H1 (cell line): ENCODE results near the gene TAL2. TPM values are rescaled to one million over a fixed set of nuclear protein-coding genes. Genes with fewer than 3 reads are reported as not detected.

ENCODE experiments used
- CTCF ChIA-PET: fragments of 300-600 bp; sonication (Branson Sonifier 250); formaldehyde crosslinking; loops from one replicate; lab custom pipeline; 2021; ENCODE audit not compliant: partially characterized antibody; lab: Charles Lee
- POLR2A ChIA-PET: fragments of 300-600 bp; sonication (Branson Sonifier 250); formaldehyde crosslinking; loops from one replicate; lab custom pipeline; 2021; ENCODE audit warnings: inconsistent platforms; ENCODE audit not compliant: partially characterized antibody; lab: Charles Lee
- DNase-seq, 2 experiments: peaks; one replicate each; pipeline versions ENCODE4 v3.0.0 to v3.0.0-alpha.2; 2010 to 2022; ENCODE audit warnings: low spot score in 2 of 2, low read depth in 1 of 2, mixed read lengths in 1 of 2
- FAIRE-seq: peaks from 2 replicates; lab custom pipeline; 2011; peaks lifted over from hg19 to GRCh38; lab: Jason Lieb, UNC
- H2AFZ ChIP-seq: 2 replicates; pipeline ENCODE4 v1.8.1; 2012; ENCODE audit warnings: low read length, inconsistent platforms
- H2AK5ac ChIP-seq: 2 replicates; pipeline ENCODE4 v1.6.1; 2013; ENCODE audit warnings: low read depth, low read length
- H2BK120ac ChIP-seq: replicated peaks from 2 replicates; pipeline ENCODE3; 2013; ENCODE audit warnings: low read depth, low read length, inconsistent platforms
- H2BK12ac ChIP-seq: 2 replicates; pipeline ENCODE4 v1.6.1; 2013; ENCODE audit warnings: low read depth, low read length
- H2BK15ac ChIP-seq: 2 replicates; pipeline ENCODE4 v1.6.1; 2013; ENCODE audit warnings: low read length
- H2BK20ac ChIP-seq: 2 replicates; pipeline ENCODE4 v1.6.1; 2013; ENCODE audit warnings: low read length
- H2BK5ac ChIP-seq: 2 replicates; pipeline ENCODE4 v1.6.1; 2013; ENCODE audit warnings: low read depth, low read length
- H3K14ac ChIP-seq: 2 replicates; pipeline ENCODE4 v1.6.1; 2013; ENCODE audit warnings: inconsistent platforms; ENCODE audit not compliant: insufficient read length
- H3K18ac ChIP-seq: 2 replicates; pipeline ENCODE4 v1.6.1; 2013; ENCODE audit warnings: low read length; ENCODE audit errors: extremely low read depth
- H3K23ac ChIP-seq: 2 replicates; pipeline ENCODE4 v1.6.1; 2013; ENCODE audit warnings: inconsistent platforms; ENCODE audit not compliant: insufficient read length
- H3K23me2 ChIP-seq: 2 replicates; pipeline ENCODE4 v1.6.1; 2013; ENCODE audit warnings: low read depth, low read length
- H3K27ac ChIP-seq: 2 replicates; pipeline ENCODE4 v1.6.1; 2011; ENCODE audit warnings: low read depth, low read length, inconsistent platforms
- H3K27me3 ChIP-seq, 4 experiments: replicated peaks in 1 of 4; 1 replicate in 1 of 4; 2 replicates in 3 of 4; pipeline versions ENCODE4 v1.6.1 to v1.8.1; 2011 to 2013; ENCODE audit warnings: low read length in 3 of 4, mild to moderate bottlenecking in 3 of 4, inconsistent platforms in 2 of 4, mixed read lengths in 2 of 4, moderate library complexity in 1 of 4; ENCODE audit not compliant: control insufficient read depth in 3 of 4, insufficient read depth in 3 of 4; ENCODE audit errors: extremely low read depth in 1 of 4
- H3K36me3 ChIP-seq, 4 experiments: 2 replicates each; pipeline versions ENCODE4 v1.6.1 to v1.8.1; 2011 to 2013; ENCODE audit warnings: mild to moderate bottlenecking in 4 of 4, low read length in 3 of 4, moderate library complexity in 2 of 4, control low read depth in 1 of 4, inconsistent platforms in 1 of 4; ENCODE audit not compliant: insufficient read depth in 4 of 4, control insufficient read depth in 2 of 4
- H3K4ac ChIP-seq: replicated peaks from 2 replicates; pipeline ENCODE3; 2013; ENCODE audit warnings: low read length, low read depth, mixed read lengths, inconsistent platforms; ENCODE audit not compliant: insufficient read length
- H3K4me1 ChIP-seq, 4 experiments: replicated peaks in 1 of 4; 1 replicate in 1 of 4; 2 replicates in 3 of 4; pipeline versions ENCODE4 v1.6.1 to v1.8.1; 2011 to 2013; ENCODE audit warnings: low read length in 3 of 4, inconsistent platforms in 2 of 4, mixed read lengths in 1 of 4; ENCODE audit not compliant: insufficient read depth in 4 of 4, control insufficient read depth in 3 of 4
- H3K4me2 ChIP-seq, 2 experiments: 2 replicates each; pipeline versions ENCODE4 v1.6.1 to v1.8.1; 2011 to 2013; ENCODE audit warnings: low read depth in 2 of 2, low read length in 2 of 2, control low read depth in 1 of 2, inconsistent platforms in 1 of 2, mild to moderate bottlenecking in 1 of 2; ENCODE audit not compliant: insufficient read depth in 1 of 2
- H3K4me3 ChIP-seq, 4 experiments: fragments of 200-600, 300-600 bp in 1 of 4; sonication (generic), shearing (Covaris generic), sonication (Bioruptor Twin) in 1 of 4; 2 replicates each; pipeline versions ENCODE4 v1.5.1 to v1.8.1; 2011 to 2016; ENCODE audit warnings: low read length in 4 of 4, low read depth in 3 of 4, control low read depth in 2 of 4, inconsistent platforms in 2 of 4, mild to moderate bottlenecking in 2 of 4, mixed read lengths in 1 of 4, moderate library complexity in 1 of 4; ENCODE audit not compliant: insufficient read depth in 2 of 4; ENCODE audit errors: extremely low read depth in 1 of 4
- H3K56ac ChIP-seq: replicated peaks from 2 replicates; pipeline ENCODE3; 2013; ENCODE audit warnings: low read depth, mild to moderate bottlenecking, mixed read lengths, low read length, inconsistent platforms; ENCODE audit not compliant: insufficient read length
- H3K79me1 ChIP-seq: 2 replicates; pipeline ENCODE4 v1.6.1; 2013; ENCODE audit warnings: low read depth, low read length, control low read depth
- H3K79me2 ChIP-seq, 2 experiments: 2 replicates each; pipeline versions ENCODE4 v1.6.1 to v1.8.1; 2012 to 2013; ENCODE audit warnings: low read length in 2 of 2, mild to moderate bottlenecking in 2 of 2, inconsistent platforms in 1 of 2; ENCODE audit not compliant: insufficient read depth in 2 of 2, control insufficient read depth in 1 of 2
- H3K9ac ChIP-seq, 4 experiments: replicated peaks in 1 of 4; 1 replicate in 1 of 4; 2 replicates in 3 of 4; pipeline versions ENCODE4 v1.6.1 to v1.8.1; 2011 to 2013; ENCODE audit warnings: low read depth in 3 of 4, low read length in 3 of 4, control low read depth in 2 of 4, mild to moderate bottlenecking in 2 of 4, moderate library complexity in 2 of 4, inconsistent platforms in 1 of 4; ENCODE audit errors: extremely low read depth in 1 of 4
- H3K9me3 ChIP-seq, 2 experiments: 2 replicates each; pipeline versions ENCODE4 v1.6.1 to v1.8.1; 2012 to 2013; ENCODE audit warnings: mild to moderate bottlenecking in 2 of 2, moderate library complexity in 2 of 2, control low read depth in 1 of 2, inconsistent platforms in 1 of 2, low read depth in 1 of 2, low read length in 1 of 2, mixed read lengths in 1 of 2; ENCODE audit not compliant: insufficient read depth in 2 of 2
- H4K20me1 ChIP-seq, 2 experiments: replicated peaks in 1 of 2; 2 replicates each; pipeline versions ENCODE3 to v1.8.1; 2011 to 2013; ENCODE audit warnings: inconsistent platforms in 2 of 2, low read length in 2 of 2, mild to moderate bottlenecking in 1 of 2; ENCODE audit not compliant: insufficient read depth in 2 of 2, control insufficient read depth in 1 of 2
- H4K5ac ChIP-seq: 2 replicates; pipeline ENCODE4 v1.6.1; 2013; ENCODE audit warnings: low read length, low read depth, mixed read lengths, inconsistent platforms; ENCODE audit not compliant: insufficient read length
- H4K8ac ChIP-seq: 2 replicates; pipeline ENCODE4 v1.8.0; 2013; ENCODE audit warnings: mild to moderate bottlenecking, moderate library complexity, low read length, inconsistent platforms; ENCODE audit not compliant: insufficient read depth; ENCODE audit errors: extremely low read depth
- H4K91ac ChIP-seq: replicated peaks from 2 replicates; pipeline ENCODE3; 2013; ENCODE audit warnings: low read length, mixed read lengths, inconsistent platforms; ENCODE audit not compliant: insufficient read length
- BACH1 ChIP-seq: IDR thresholded peaks from 2 replicates; pipeline ENCODE4 v1.6.1; 2012; ENCODE audit warnings: low read length, improper control_type of control experiment
- EZH2 ChIP-seq: fragments of 200-600 bp; sonication (generic); IDR thresholded peaks from 2 replicates; pipeline ENCODE4 v1.7.1; 2012; ENCODE audit warnings: low read depth, mild to moderate bottlenecking, moderate library complexity, low read length, inconsistent platforms; ENCODE audit not compliant: severe bottlenecking
- HDAC2 ChIP-seq, 2 experiments: fragments of 300-600 bp in 1 of 2; sonication (generic) in 1 of 2; IDR thresholded peaks; 2 replicates each; pipeline ENCODE4 v1.6.1; 2011 to 2012; ENCODE audit warnings: low read depth in 2 of 2, low read length in 2 of 2, mild to moderate bottlenecking in 2 of 2, moderate library complexity in 2 of 2, borderline replicate concordance in 1 of 2, inconsistent platforms in 1 of 2
- RNF2 ChIP-seq: fragments of 200-900, 300-1000 bp; sonication (generic); IDR thresholded peaks from 2 replicates; pipeline ENCODE4 v1.7.1; 2016; ENCODE audit warnings: borderline replicate concordance, low read depth, mild to moderate bottlenecking, antibody characterized with exemption, low read length; ENCODE audit not compliant: poor library complexity, severe bottlenecking; ENCODE audit errors: missing control alignments
- SUZ12 ChIP-seq: fragments of 200-600 bp; sonication (generic); IDR thresholded peaks from 2 replicates; pipeline ENCODE4 v1.6.1; 2012; ENCODE audit warnings: mild to moderate bottlenecking, inconsistent platforms, low read length, moderate library complexity, mixed read lengths
- WGBS, 2 experiments: shearing (Covaris generic) in 1 of 2; methylation state at CpG; one replicate each; pipeline versions ENCODE4 v1.1.6 to v1.1.7; 2013 to 2015; ENCODE audit warnings: low lambda C conversion rate in 2 of 2, mixed read lengths in 2 of 2, inconsistent platforms in 1 of 2, low coverage in 1 of 2, missing lambda C conversion rate in 1 of 2; ENCODE audit not compliant: insufficient replicate concordance in 2 of 2, insufficient coverage in 1 of 2, insufficient read length in 1 of 2; ENCODE audit errors: extremely low coverage in 1 of 2, missing lambda C conversion rate in 1 of 2; 5-methylcytosine and 5-hydroxymethylcytosine counted together
- polyA plus RNA-seq, 7 experiments: library from polyadenylated mRNA; depleted of rRNA in 3 of 7; stranded (reverse) in 5 of 7; unstranded in 2 of 7; fragments of >200 nt in 5 of 7; fragments of 200-250 nt in 2 of 7; gene quantifications; 1 replicate in 5 of 7; 2 replicates in 1 of 7; 4 replicates in 1 of 7; pipeline versions ENCODE4 v1.2.1 to v1.2.3, GENCODE V29; 2011 to 2013; ENCODE audit warnings: missing spikeins in 2 of 7, mixed read lengths in 2 of 7
- total RNA-seq: library from RNA; stranded (reverse); fragmentation: NEBNext Ultra II Directional; extraction: Animal tissue kit (Norgen Biotek cat#: 25700); gene quantifications from 2 replicates; pipeline ENCODE4 v1.2.1, GENCODE V29; 2021
- TF ChIP-seq, protein P1 (sequence below): IDR thresholded peaks from 2 replicates; pipeline ENCODE4 v1.6.1; 2011; ENCODE audit warnings: low read length, improper control_type of control experiment
- TF ChIP-seq, protein P2 (sequence below): IDR thresholded peaks from 2 replicates; pipeline ENCODE4 v1.6.1; 2012; ENCODE audit warnings: inconsistent platforms
- TF ChIP-seq, protein P3 (sequence below): IDR thresholded peaks from 2 replicates; pipeline ENCODE4 v1.6.1; 2012; ENCODE audit warnings: inconsistent platforms

TAL2 gene
- total and polyA plus RNA-seq, 2 of the 8 experiments (the other 6 are each of a cell fraction or from before 2014, with no cell fraction given): 0.65 to 0.82 TPM

DNA sequence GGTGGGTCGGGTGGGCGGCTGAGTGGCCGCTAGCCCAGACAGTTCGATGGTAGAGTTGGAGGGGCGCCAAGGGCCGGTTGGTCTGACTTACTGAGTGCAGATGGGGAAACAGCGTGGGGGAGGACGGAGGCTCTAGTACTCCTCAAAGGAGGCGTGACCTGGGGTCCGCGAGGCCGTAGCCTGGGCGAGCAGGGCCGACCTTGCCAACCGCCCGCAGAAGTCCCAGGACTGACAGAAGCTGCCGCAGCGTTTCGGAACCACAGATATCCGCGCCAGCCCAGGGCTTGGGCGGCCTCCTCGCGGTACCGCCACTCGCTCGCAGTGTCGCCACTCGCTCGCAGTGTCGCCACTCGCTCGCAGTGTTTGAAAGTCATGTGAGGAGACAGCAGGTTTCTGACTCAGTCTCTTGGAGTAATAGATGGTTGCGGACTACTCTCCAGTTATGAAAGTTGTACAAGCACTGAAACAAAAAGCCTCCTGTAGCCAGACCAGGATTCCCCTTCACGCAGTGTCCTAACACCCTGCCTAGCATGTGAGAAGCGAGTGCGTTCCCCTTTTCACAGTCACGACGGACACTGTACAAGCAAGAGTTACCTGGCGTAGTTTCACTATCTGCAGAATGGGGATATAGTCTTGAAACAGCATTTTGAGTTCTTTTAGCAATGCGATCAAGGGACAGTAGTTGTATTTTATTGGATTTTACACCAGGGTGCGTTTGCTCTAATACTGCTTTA is 32.8 kb downstream of the TAL2 start:
- POLR2A ChIA-PET: interaction anchor here (0.9 to 1.4 kb wide), 2 partner anchors 17 to 38 kb away, joined by 3 to 5 read pairs; no protein-coding TSS in a partner anchor
- peak overlapping the region; percentile 71 to 85 (median 76) for H3K4me3 ChIP-seq
- no peak overlapping the region for H3K4ac ChIP-seq
- H3K23ac ChIP-seq: no peak overlapping the region
- no peak overlapping the region for H2BK12ac ChIP-seq
- no peak overlapping the region for H4K5ac ChIP-seq
- no peak overlapping the region for H3K27ac ChIP-seq
- no peak overlapping the region for H4K91ac ChIP-seq
- H3K18ac ChIP-seq: no peak overlapping the region
- H3K14ac ChIP-seq: no peak overlapping the region
- H3K79me2 ChIP-seq: 0 out of 4 replicates have a peak, but pooled peaks cover 0 to 7% of the 10 kb centered on the region in 2 experiments
- H2BK15ac ChIP-seq: no peak overlapping the region
- peaks cover 9% of the 10 kb centered on the region for H3K23me2 ChIP-seq
- H3K56ac ChIP-seq: no peak overlapping the region
- H4K20me1 ChIP-seq: peaks cover 0 to 5% of the 10 kb centered on the region in 2 experiments
- no peak overlapping the region; the same call in 1 of the 2 replicates for H4K8ac ChIP-seq
- FAIRE-seq (no peak), DNase-seq (peak in 1 of 2 experiments; percentile 75)
- peak overlapping the region; percentile 88 to 90 for H3K4me2 ChIP-seq
- peak overlapping the region in 2 of 4 experiments; percentile 5 to 51; a peak in 2 of 7 replicates for H3K9ac ChIP-seq
- no peak overlapping the region for H2AK5ac ChIP-seq
- H2BK5ac ChIP-seq: no peak overlapping the region
- H2BK20ac ChIP-seq: no peak overlapping the region
- H3K36me3 ChIP-seq: no peaks in the 10 kb centered on the region
- 9% methylated on average over 33 of the region's 42 CpGs; no CpG with 5 or more reads in 1 of the 2 experiments for WGBS, 2 experiments
- H3K79me1 ChIP-seq: no peaks in the 10 kb centered on the region
- no peak overlapping the region for H2BK120ac ChIP-seq
- peaks cover 2 to 5% (median 3%) of the 10 kb centered on the region in 4 experiments; a peak in 5 of 7 replicates for H3K4me1 ChIP-seq
- H3K27me3 ChIP-seq: peaks cover 4 to 31% (median 19%) of the 10 kb centered on the region in 4 experiments; a peak in 6 of 7 replicates
- no peaks in the 10 kb centered on the region for H3K9me3 ChIP-seq
- peak overlapping the region; percentile 55 for H2AFZ ChIP-seq
- CTCF ChIA-PET: no interaction called here
- TF ChIP-seq SUZ12: peak; percentile 46; the same call in 1 of the 2 replicates
- TF ChIP-seq EZH2: peak; percentile 51
- TF ChIP-seq, protein P1, sequence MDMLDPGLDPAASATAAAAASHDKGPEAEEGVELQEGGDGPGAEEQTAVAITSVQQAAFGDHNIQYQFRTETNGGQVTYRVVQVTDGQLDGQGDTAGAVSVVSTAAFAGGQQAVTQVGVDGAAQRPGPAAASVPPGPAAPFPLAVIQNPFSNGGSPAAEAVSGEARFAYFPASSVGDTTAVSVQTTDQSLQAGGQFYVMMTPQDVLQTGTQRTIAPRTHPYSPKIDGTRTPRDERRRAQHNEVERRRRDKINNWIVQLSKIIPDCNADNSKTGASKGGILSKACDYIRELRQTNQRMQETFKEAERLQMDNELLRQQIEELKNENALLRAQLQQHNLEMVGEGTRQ: no peak
- peak; percentile 29 for TF ChIP-seq RNF2
- TF ChIP-seq, protein P2, sequence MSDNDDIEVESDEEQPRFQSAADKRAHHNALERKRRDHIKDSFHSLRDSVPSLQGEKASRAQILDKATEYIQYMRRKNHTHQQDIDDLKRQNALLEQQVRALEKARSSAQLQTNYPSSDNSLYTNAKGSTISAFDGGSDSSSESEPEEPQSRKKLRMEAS: peak; percentile 27; the same call in 1 of the 2 replicates
- TF ChIP-seq, protein P3, sequence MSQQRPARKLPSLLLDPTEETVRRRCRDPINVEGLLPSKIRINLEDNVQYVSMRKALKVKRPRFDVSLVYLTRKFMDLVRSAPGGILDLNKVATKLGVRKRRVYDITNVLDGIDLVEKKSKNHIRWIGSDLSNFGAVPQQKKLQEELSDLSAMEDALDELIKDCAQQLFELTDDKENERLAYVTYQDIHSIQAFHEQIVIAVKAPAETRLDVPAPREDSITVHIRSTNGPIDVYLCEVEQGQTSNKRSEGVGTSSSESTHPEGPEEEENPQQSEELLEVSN: 0 out of 2 replicates have a peak, but pooled peaks have one; percentile 11
- TF ChIP-seq HDAC2 (IDR thresholded peaks at IDR 0.05; ENCODE audit: borderline replicate concordance in 1 of 2, low read depth in 2 of 2, low read length in 2 of 2): peak in 1 of 2 experiments; percentile 69; a peak in 1 of 4 replicates
- no peak for TF ChIP-seq BACH1
